ENCODE data around the gene CD300C. TPM values are rescaled to one million over a fixed set of nuclear protein-coding genes. Genes with fewer than 3 reads are reported as not detected.
"Not testable (repeated sequence)": the region's sequence is repeated elsewhere in the genome, so short reads cannot be mapped to it uniquely, and the experiment has no call there.

Gene CD300C
- total RNA-seq, 4 donors from 2014 or later = 0.59 to 1.8 (median 1.7) TPM; not detected in 1

DNA sequence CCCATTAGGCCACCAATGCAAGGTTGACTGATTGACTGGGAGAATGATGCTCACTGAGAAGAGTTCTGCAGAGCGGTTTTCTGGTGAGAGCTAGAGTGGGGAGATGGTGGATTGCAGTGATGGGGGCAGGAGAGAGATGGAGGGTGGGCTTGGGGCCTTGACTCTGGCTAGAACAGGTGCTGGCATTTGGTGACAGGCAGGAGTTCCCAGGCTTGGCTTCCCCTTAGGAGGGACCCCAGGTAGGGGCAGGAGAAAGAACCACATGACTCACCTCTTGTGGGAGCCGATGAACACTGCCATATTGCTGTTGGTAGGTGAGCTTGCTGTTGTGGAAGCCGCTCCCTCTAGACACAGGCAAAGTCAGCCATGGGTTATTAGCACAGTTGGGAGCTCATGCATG lies 22.6 kb downstream of the CD300C start:
- DNase-seq (ENCODE audit: low spot score in 2 of 2) = no peak
- no peaks in the 10 kb centered on the region for H3K36me3 ChIP-seq
- WGBS, 2 donors = 84 to 92% methylated on average over 3 of the region's 3 CpGs
- H3K27me3 ChIP-seq = no peaks in the 10 kb centered on the region
- TF ChIP-seq EP300 (IDR thresholded peaks at IDR 0.05) = no peak
- TF ChIP-seq POLR2A (IDR thresholded peaks at IDR 0.05) = no peak
- TF ChIP-seq, protein P1, sequence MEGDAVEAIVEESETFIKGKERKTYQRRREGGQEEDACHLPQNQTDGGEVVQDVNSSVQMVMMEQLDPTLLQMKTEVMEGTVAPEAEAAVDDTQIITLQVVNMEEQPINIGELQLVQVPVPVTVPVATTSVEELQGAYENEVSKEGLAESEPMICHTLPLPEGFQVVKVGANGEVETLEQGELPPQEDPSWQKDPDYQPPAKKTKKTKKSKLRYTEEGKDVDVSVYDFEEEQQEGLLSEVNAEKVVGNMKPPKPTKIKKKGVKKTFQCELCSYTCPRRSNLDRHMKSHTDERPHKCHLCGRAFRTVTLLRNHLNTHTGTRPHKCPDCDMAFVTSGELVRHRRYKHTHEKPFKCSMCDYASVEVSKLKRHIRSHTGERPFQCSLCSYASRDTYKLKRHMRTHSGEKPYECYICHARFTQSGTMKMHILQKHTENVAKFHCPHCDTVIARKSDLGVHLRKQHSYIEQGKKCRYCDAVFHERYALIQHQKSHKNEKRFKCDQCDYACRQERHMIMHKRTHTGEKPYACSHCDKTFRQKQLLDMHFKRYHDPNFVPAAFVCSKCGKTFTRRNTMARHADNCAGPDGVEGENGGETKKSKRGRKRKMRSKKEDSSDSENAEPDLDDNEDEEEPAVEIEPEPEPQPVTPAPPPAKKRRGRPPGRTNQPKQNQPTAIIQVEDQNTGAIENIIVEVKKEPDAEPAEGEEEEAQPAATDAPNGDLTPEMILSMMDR (IDR thresholded peaks at IDR 0.05) = no peak
- H3K27ac ChIP-seq = no peak overlapping the region
- H3K9me3 ChIP-seq = peaks cover 0 to 22% (median 0%) of the 10 kb centered on the region in 4 donors
- no peak overlapping the region for H3K4me3 ChIP-seq
- H3K4me1 ChIP-seq = no peaks in the 10 kb centered on the region

DNA sequence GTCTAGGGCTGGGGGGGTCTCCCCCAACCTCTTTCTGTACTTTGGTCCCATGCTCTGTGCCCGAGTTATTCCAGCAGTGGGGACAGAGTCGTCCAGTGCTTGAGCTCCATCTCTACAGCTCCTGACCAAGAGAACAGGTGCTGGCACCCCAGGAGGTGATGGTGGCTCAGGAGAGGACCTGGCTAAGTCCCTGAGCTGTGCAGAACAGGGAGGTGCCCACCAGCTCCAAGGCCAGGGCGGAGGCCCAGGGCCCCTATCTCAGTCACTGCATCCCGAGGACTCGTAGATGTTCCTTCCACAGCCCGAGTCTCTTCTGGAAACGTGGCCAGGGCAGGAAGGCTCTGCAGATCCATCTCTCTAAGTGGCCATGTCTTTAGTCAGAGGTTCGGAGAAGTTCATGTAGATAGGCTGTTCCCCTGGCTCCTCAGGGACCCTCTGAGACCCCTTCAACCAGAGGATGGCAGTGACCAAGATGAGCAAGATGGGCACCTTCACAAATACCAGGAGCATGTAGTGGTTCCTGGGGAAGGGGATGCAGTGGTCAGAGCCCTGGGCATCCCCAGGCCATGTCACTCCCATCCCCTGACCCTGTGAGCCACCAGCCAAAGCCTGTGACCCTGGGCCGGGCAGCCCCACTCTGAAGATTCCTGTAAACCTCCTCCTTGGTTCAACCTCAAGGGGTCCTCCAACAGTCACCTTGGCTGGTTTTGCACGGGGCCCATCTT lies 23.4 kb downstream of the CD300C start:
- H3K27ac ChIP-seq = peak overlapping the region in 1 of 4 donors; percentile 79
- no peaks in the 10 kb centered on the region for H3K36me3 ChIP-seq
- H3K4me3 ChIP-seq = no peak overlapping the region
- H3K27me3 ChIP-seq = no peaks in the 10 kb centered on the region
- no peak for DNase-seq (ENCODE audit: low spot score in 2 of 2)
- 81 to 87% methylated on average over 9 to 10 of the region's 10 CpGs for WGBS, 2 donors
- no peaks in the 10 kb centered on the region for H3K4me1 ChIP-seq
- H3K9me3 ChIP-seq = peaks cover 0 to 27% (median 0%) of the 10 kb centered on the region in 4 donors
- TF ChIP-seq, protein P1 (IDR thresholded peaks at IDR 0.05) = no peak
- TF ChIP-seq EP300 (IDR thresholded peaks at IDR 0.05) (no peak), POLR2A (IDR thresholded peaks at IDR 0.05) (no peak)

DNA sequence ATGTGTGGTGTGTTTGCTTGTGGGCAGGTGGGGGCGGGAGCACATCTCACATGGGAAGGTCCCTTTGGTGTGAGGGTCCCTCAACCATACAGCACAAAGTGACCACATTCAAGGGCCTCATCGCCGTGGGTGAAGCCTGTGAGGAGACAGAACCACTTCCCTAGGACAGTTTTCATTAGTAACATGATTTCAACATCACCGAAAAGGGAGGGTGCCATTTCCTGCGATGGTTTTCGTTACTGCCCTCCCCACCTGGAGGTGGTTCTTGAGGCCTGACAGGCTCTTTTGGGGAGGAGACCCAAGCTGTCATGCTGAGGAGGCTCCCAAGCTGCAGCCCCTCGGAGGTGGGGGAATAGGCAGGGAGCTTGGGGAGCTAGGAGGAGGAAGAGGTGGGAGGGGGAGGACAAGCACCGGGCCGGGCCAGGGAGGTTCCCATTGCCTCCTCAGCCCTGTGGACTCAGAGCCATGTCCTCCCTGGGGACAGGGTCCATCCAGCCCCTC lies 24.2 kb downstream of the CD300C start:
- Histone ChIP-seq H3K9me3 (peaks cover 0 to 27% (median 0%) of the 10 kb centered on the region in 4 donors), H3K36me3 (no peaks in the 10 kb centered on the region), H3K27me3 (no peaks in the 10 kb centered on the region), H3K4me1 (no peaks in the 10 kb centered on the region), H3K4me3 (peak overlapping the region in 1 of 4 donors; percentile 9), H3K27ac (peak overlapping the region in 3 of 4 donors; percentile 50 to 79 (median 72))
- no peak for DNase-seq (ENCODE audit: low spot score in 2 of 2)
- TF ChIP-seq EP300 (IDR thresholded peaks at IDR 0.05) = peak in 1 of 2 donors; percentile 44
- TF ChIP-seq POLR2A (IDR thresholded peaks at IDR 0.05) = no peak
- TF ChIP-seq, protein P1 (IDR thresholded peaks at IDR 0.05) = no peak
- 80 to 89% methylated on average over 9 of the region's 9 CpGs for WGBS, 2 donors

DNA sequence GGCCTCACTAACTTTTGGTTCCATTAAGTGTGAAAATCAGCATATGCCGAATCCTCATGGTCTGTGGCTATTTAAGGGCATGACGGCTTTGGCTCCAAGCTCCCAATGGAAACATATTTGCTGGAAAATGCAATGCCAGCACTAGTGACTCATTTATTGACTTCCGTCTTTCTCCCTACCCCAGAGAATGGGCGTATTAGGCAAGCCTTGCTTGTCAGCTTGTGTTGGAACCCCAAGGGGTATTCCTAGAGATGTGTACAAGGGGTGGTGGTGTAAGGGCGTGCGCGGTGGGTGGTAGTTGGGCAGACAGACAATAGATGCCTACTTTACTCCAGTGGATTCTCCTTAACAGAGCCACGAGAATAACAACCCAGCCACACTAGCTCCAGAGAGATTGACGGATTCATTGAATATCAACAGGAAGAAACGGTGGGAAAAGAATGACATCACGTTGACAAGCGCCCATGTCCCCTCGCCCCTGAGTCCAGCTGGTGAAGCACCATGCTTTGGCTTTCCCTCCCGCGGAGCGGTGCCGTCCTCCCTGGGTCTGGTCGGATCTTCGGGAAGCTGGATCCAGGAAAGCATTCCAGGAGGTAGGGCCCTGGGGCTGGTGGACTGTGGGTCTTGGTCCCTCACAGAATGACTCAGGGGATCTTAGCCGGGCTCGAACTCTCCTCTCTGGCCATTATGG lies 25.0 kb downstream of the CD300C start:
- 85 to 86% methylated on average over 21 of the region's 21 CpGs for WGBS, 2 donors
- H3K4me3 ChIP-seq = peak overlapping the region in 1 of 4 donors; percentile 9

DNA sequence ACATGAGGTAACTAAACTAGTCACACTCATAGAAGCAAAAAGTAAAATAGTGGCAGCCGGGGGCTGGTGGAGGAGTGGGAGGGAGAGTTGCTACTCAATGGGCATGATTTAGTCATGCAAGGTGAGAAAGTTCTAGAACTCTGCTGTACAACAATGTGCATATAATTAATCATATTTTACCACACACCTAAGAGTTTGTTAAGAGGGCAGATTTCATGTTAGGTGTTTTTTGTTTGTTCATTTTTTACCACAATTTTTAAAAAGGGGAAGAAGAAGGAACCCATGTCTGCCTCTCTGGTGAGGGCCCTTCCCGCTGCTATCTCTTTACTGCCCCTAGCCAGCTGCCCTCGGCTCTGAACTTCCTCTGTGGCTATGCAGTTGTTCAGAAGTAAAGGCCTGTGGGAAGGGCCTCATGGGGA lies 25.9 kb downstream of the CD300C start:
- Histone ChIP-seq H3K9me3 (peaks cover 0 to 27% (median 0%) of the 10 kb centered on the region in 4 donors), H3K36me3 (no peaks in the 10 kb centered on the region), H3K4me3 (no peak overlapping the region), H3K27me3 (no peaks in the 10 kb centered on the region), H3K27ac (peak overlapping the region in 2 of 4 donors; percentile 66 to 79), H3K4me1 (no peaks in the 10 kb centered on the region)
- 66 to 83% methylated on average over 3 of the region's 3 CpGs for WGBS, 2 donors
- TF ChIP-seq, protein P1 (IDR thresholded peaks at IDR 0.05) = no peak
- TF ChIP-seq EP300 (IDR thresholded peaks at IDR 0.05) (no peak), POLR2A (IDR thresholded peaks at IDR 0.05) (no peak)
- no peak for DNase-seq (ENCODE audit: low spot score in 2 of 2)

More for the DNA sequence above, 25.0 kb downstream of the CD300C start:
- TF ChIP-seq EP300 (IDR thresholded peaks at IDR 0.05) (peak; percentile 66 to 70), POLR2A (IDR thresholded peaks at IDR 0.05) (no peak)
- DNase-seq (ENCODE audit: low spot score in 2 of 2) = peak in 1 of 2 donors; percentile 27
- Histone ChIP-seq H3K36me3 (no peaks in the 10 kb centered on the region), H3K9me3 (peaks cover 0 to 27% (median 0%) of the 10 kb centered on the region in 4 donors), H3K27me3 (no peaks in the 10 kb centered on the region), H3K4me1 (no peaks in the 10 kb centered on the region), H3K27ac (peak overlapping the region in 3 of 4 donors; percentile 50 to 79 (median 72))

DNA sequence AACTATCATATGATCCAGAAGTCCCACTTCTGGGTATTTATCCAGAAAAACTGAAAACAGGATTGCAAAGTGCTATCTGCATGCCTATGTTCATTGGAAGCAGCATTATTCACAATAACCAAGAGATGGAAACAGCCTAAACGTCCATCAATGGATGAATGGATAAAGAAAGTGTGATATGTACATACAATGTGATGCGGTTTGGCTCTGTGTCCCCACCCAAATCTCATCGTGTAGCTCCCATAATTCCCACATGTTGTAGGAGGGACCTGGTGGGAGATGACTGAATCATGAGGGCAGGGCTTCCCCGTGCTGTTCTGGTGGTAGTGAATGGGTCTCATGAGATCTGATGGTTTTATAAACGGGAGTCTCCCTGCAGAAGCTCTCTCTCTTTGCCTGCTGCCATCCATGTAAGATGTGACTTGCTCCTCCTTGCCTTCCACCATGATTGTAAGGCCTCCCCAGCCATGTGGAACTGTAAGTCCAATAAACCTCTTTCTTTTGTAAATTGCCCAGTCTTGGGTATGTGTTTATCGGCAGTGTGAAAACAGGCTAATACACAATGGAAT lies 27.4 kb downstream of the CD300C start:
- H3K27me3 ChIP-seq; H3K27ac ChIP-seq; H3K4me1 ChIP-seq; DNase-seq (ENCODE audit: low spot score in 2 of 2); H3K4me3 ChIP-seq; H3K36me3 ChIP-seq: not testable (repeated sequence)
- peaks cover 0 to 20% (median 0%) of the 10 kb centered on the region in 4 donors for H3K9me3 ChIP-seq
- 73 to 77% methylated on average over 6 of the region's 6 CpGs for WGBS, 2 donors
